ENCODE data around the gene PACSIN1. TPM values are rescaled to one million over a fixed set of nuclear protein-coding genes. Genes with fewer than 3 reads are reported as not detected.

The PACSIN1 gene, protein sequence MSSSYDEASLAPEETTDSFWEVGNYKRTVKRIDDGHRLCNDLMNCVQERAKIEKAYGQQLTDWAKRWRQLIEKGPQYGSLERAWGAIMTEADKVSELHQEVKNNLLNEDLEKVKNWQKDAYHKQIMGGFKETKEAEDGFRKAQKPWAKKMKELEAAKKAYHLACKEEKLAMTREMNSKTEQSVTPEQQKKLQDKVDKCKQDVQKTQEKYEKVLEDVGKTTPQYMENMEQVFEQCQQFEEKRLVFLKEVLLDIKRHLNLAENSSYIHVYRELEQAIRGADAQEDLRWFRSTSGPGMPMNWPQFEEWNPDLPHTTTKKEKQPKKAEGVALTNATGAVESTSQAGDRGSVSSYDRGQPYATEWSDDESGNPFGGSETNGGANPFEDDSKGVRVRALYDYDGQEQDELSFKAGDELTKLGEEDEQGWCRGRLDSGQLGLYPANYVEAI
- 4.6 and 7.9 TPM in 2 replicates for polyA plus RNA-seq

GRCh38 chr6:34465531-34466241 lies at the start of gene PACSIN1:
TSS of gene PACSIN1 (plus strand) at chr6:34466076. CDS start at chr6:34526306, 60,230 bp downstream.

GRCh38 chr6:34425498-34426410 lies 40.1 kb upstream of the PACSIN1 start, which contains the start of gene RPS10:
TSS of gene RPS10 (minus strand) at chr6:34426069. CDS start at chr6:34425221, 848 bp downstream.

GRCh38 chr6:34556031-34556471 lies 90.2 kb downstream of the PACSIN1 start, which contains the start of gene SPDEF:
TSS of gene SPDEF (minus strand) at chr6:34556329. CDS start at chr6:34544455, 11,874 bp downstream.

Other genes with a start within 250 kb of the PACSIN1 start
- 4.3 and 6.2 TPM in 2 replicates for gene HMGA1, start 229.2 kb upstream of the PACSIN1 start, polyA plus RNA-seq
- gene SMIM29, start 217.1 kb upstream of the PACSIN1 start, polyA plus RNA-seq, result 75.8 and 123 TPM in 2 replicates
- gene NUDT3, start 73.4 kb upstream of the PACSIN1 start, polyA plus RNA-seq, result 11.4 and 11.5 TPM in 2 replicates
- 424 and 510 TPM in 2 replicates for gene RPS10, start 40.0 kb upstream of the PACSIN1 start, polyA plus RNA-seq
- not detected in 2 replicates for gene SPDEF, start 90.3 kb downstream of the PACSIN1 start, polyA plus RNA-seq
- gene ILRUN, start 230.7 kb downstream of the PACSIN1 start, polyA plus RNA-seq, result 1.8 and 3.4 TPM in 2 replicates

All from Purkinje cell (primary cell).